Endometrial microvascular endothelial cells (primary cell): ENCODE data around the gene LRWD1. TPM values are rescaled to one million over a fixed set of nuclear protein-coding genes. Genes with fewer than 3 reads are reported as not detected.
"Not testable (repeated sequence)": the region's sequence is repeated elsewhere in the genome, so short reads cannot be mapped to it uniquely, and the experiment has no call there.

Source experiments
- in situ Hi-C: cut with HindIII; loops from 2 replicates; pipeline ENCODE4 v1.10.0; 2017; ENCODE audit warnings: low sequenced_read_pairs, low pct_unique_long_range_greater_than_20kb; ENCODE audit errors: inconsistent ontology term
- total RNA-seq: library from RNA; depleted of rRNA; stranded (reverse); fragments of >200 nt; gene quantifications from one replicate; pipeline ENCODE4 v1.2.3, GENCODE V29; 2015; ENCODE audit errors: inconsistent ontology term

The LRWD1 gene
- total RNA-seq, 1 donor from 2014 or later = 11.9 TPM

GRCh38 chr7:102436118-102436517 is 28.7 kb upstream of the LRWD1 start:
- in situ Hi-C loops = no loop called here

GRCh38 chr7:102439963-102440795 is 24.6 kb upstream of the LRWD1 start:
- in situ Hi-C loops = no loop called here

GRCh38 chr7:102444961-102445673 is 19.7 kb upstream of the LRWD1 start:
- in situ Hi-C loops = no loop called here

GRCh38 chr7:102445674-102446071 is 19.1 kb upstream of the LRWD1 start:
- in situ Hi-C loops = no loop called here

- in situ Hi-C loops = no loop called here
These were observed 18.2 kb upstream of the LRWD1 start for GRCh38 chr7:102446387-102447156.

GRCh38 chr7:102447311-102447710 is 17.5 kb upstream of the LRWD1 start:
- in situ Hi-C loops = no loop called here

- in situ Hi-C loops = no loop called here
These were observed 15.6 kb upstream of the LRWD1 start for GRCh38 chr7:102449136-102449535.

GRCh38 chr7:102450242-102450641 is 14.5 kb upstream of the LRWD1 start:
- in situ Hi-C loops = no loop called here

- in situ Hi-C loops = no loop called here
These were observed 13.3 kb upstream of the LRWD1 start for GRCh38 chr7:102451371-102452054.

GRCh38 chr7:102452451-102452850 is 12.3 kb upstream of the LRWD1 start:
- in situ Hi-C loops = no loop called here

- in situ Hi-C loops = no loop called here
These were observed 11.5 kb upstream of the LRWD1 start for GRCh38 chr7:102453319-102453718.

- in situ Hi-C loops = no loop called here
These were observed 10.3 kb upstream of the LRWD1 start for GRCh38 chr7:102454468-102454867.

- in situ Hi-C loops = not testable (repeated sequence)
These were observed 9.9 kb upstream of the LRWD1 start for GRCh38 chr7:102454932-102455331.

- in situ Hi-C loops = no loop called here
These were observed 9.2 kb upstream of the LRWD1 start for GRCh38 chr7:102455596-102455995.

- in situ Hi-C loops = no loop called here
These were observed 8.5 kb upstream of the LRWD1 start for GRCh38 chr7:102456327-102456726.

- in situ Hi-C loops = no loop called here
These were observed 7.3 kb upstream of the LRWD1 start for GRCh38 chr7:102457352-102457924.

GRCh38 chr7:102459221-102459844 is 5.5 kb upstream of the LRWD1 start:
- in situ Hi-C loops = no loop called here

GRCh38 chr7:102460467-102460866 is 4.3 kb upstream of the LRWD1 start:
- in situ Hi-C loops = no loop called here
